Measurements from ENCODE around the gene AOPEP.

- TF ChIP-seq POLR2A (IDR thresholded peaks at IDR 0.05) = no peak
- TF ChIP-seq CTCF (IDR thresholded peaks at IDR 0.05) = no peak
- TF ChIP-seq POLR2AphosphoS5 (IDR thresholded peaks at IDR 0.05) = no peak
- TF ChIP-seq EP300 (IDR thresholded peaks at IDR 0.05) = no peak
These were observed 162.3 kb downstream of the AOPEP start for GRCh38 chr9:94888775-94889174.

Data from suprapubic skin (tissue), 4 donors.